AML-193 (cell line): ENCODE results near the gene HACD2.

Source experiments
- DNase-seq, 2 experiments: peaks; one replicate each; lab custom pipeline; 2025; lab: John Stamatoyannopoulos, UW

Gene HACD2

GRCh38 chr3:123447416-123447748 lies 137.5 kb downstream of the HACD2 start:
- no peak for DNase-seq

GRCh38 chr3:123446610-123447109 lies 138.2 kb downstream of the HACD2 start:
- DNase-seq: no peak

GRCh38 chr3:123446210-123446609 lies 138.6 kb downstream of the HACD2 start:
- no peak for DNase-seq

DNA sequence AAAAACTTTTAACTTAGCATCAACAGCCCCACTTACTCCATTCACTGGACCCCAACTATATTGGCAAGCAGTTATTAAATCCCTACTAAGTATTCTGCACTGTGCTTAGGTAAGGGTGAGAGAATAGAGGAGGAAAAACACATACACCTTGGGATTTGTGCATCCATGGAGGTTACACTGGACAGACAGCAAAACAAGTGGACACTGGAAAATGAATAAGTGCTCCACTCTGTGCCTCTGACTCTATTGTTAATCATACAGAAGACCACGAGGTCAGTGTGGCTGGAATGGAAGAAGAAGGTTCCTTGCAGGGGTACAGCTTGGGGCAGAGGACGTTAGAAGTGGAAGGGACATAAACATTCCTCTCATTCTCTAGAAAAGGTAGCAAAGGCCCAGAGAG lies 139.2 kb downstream of the HACD2 start:
- no peak for DNase-seq

DNA sequence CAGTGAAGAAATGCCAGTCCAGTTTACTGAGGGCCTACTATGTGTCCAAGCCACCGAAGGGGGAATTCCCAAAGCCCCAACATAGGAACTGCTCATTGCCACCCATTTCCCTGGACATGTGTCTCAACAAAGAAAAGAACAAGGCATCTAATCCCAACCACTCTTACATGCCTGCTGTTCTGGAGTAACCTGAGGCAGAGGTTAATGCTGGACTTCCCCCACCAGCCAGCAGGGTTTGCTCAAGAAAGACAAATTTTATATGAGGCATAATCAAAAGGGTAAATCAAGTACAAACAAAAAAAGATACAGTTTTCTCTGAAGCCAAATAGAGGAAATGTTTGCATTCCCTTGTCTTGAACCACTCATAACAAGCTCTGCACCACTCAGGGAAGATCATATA lies 140.1 kb downstream of the HACD2 start:
- no peak for DNase-seq

DNA sequence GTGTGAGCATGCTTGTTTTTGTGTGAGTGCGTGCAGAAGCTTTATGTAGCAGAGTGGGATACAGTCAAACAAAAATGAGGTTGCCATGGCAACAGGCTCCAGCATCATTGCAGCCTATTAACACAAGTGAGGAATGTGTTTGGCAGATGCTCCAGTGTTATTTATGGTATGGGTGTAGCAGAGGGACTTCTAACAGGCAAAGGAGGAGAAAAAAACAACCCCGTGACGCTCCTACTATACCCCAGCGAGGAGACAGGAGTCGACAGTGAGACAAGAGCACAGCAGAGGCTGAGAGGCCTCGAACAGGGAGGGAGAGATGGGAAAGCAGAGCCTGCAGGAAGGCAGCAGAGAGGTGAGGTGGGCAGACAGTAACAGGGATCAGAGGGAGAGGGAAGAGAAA lies 140.8 kb downstream of the HACD2 start:
- DNase-seq: no peak

DNA sequence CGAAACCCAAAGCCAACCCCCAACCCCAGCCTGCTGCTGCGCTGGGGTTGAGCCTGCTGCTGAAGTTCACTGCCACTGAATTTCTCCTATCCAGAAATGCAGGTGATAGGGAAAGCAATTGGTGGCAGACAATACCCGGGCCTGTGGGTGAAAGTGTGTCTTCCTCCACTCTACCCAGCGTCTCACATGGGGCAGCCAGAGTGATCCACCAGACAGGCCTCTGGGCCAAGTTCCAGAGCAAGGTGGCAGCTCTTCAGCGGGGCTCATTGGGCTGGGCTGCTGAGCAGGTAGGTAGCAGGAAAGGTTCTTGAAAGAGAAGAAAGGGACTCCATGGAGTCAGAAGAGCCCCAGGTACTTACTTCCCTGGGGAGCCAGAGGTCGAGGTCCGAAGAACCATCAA lies 141.9 kb downstream of the HACD2 start:
- DNase-seq: no peak

- DNase-seq: no peak
Measured at GRCh38 chr3:123442125-123442524, 142.7 kb downstream of the HACD2 start.
